Measurements from ENCODE around the gene IGSF9. TPM values are rescaled to one million over a fixed set of nuclear protein-coding genes. Genes with fewer than 3 reads are reported as not detected.

Gene IGSF9
- total and polyA plus RNA-seq, 10 of the 15 experiments (the other 5 are each of a cell fraction or from before 2014, with no cell fraction given) = 0.04 to 0.07 TPM; not detected in 8

GRCh38 chr1:159923203-159924024 lies 22.0 kb downstream of the IGSF9 start (continued):
- TF ChIP-seq, protein P1, sequence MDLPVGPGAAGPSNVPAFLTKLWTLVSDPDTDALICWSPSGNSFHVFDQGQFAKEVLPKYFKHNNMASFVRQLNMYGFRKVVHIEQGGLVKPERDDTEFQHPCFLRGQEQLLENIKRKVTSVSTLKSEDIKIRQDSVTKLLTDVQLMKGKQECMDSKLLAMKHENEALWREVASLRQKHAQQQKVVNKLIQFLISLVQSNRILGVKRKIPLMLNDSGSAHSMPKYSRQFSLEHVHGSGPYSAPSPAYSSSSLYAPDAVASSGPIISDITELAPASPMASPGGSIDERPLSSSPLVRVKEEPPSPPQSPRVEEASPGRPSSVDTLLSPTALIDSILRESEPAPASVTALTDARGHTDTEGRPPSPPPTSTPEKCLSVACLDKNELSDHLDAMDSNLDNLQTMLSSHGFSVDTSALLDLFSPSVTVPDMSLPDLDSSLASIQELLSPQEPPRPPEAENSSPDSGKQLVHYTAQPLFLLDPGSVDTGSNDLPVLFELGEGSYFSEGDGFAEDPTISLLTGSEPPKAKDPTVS (IDR thresholded peaks at IDR 0.05; ENCODE audit: low read depth, low read length) = no peak
- peak; percentile 89 for TF ChIP-seq MXI1 (IDR thresholded peaks at IDR 0.05; ENCODE audit: low read depth, low read length)
- TF ChIP-seq ATF3 (IDR thresholded peaks at IDR 0.05; ENCODE audit: borderline replicate concordance, extremely low read depth, low read depth, low read length) = no peak
- TF ChIP-seq, protein P2, sequence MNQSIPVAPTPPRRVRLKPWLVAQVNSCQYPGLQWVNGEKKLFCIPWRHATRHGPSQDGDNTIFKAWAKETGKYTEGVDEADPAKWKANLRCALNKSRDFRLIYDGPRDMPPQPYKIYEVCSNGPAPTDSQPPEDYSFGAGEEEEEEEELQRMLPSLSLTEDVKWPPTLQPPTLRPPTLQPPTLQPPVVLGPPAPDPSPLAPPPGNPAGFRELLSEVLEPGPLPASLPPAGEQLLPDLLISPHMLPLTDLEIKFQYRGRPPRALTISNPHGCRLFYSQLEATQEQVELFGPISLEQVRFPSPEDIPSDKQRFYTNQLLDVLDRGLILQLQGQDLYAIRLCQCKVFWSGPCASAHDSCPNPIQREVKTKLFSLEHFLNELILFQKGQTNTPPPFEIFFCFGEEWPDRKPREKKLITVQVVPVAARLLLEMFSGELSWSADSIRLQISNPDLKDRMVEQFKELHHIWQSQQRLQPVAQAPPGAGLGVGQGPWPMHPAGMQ (IDR thresholded peaks at IDR 0.05; ENCODE audit: borderline replicate concordance) = no peak
- peak; percentile 41; the same call in 1 of the 2 replicates for TF ChIP-seq PKNOX1 (IDR thresholded peaks at IDR 0.05)
- TF ChIP-seq TCF12 (IDR thresholded peaks at IDR 0.05; ENCODE audit: low read depth, low read length) = peak; percentile 75; the same call in 1 of the 2 replicates
- no peak for TF ChIP-seq RAD21 (IDR thresholded peaks at IDR 0.05; ENCODE audit: insufficient read depth, low read depth, low read length)
- TF ChIP-seq NFXL1 (IDR thresholded peaks at IDR 0.05; ENCODE audit: borderline replicate concordance) = no peak
- no peak for TF ChIP-seq MYC (IDR thresholded peaks at IDR 0.05; ENCODE audit: insufficient read depth, insufficient read length, insufficient replicate concordance, low read length, severe bottlenecking)
- TF ChIP-seq SRF (IDR thresholded peaks at IDR 0.05; ENCODE audit: low read depth in 2 of 2, low read length in 2 of 2) = no peak
- TF ChIP-seq RAD51 (IDR thresholded peaks at IDR 0.05) = 0 out of 2 replicates have a peak, but pooled peaks have one; percentile 8
- no peak for TF ChIP-seq CHD1 (IDR thresholded peaks at IDR 0.05; ENCODE audit: low read depth, low read length)
- peak; percentile 87 for TF ChIP-seq MTA2 (IDR thresholded peaks at IDR 0.05; ENCODE audit: low read depth)
- peak; percentile 85 for TF ChIP-seq BCL11A (IDR thresholded peaks at IDR 0.05; ENCODE audit: low read depth, low read length)
- TF ChIP-seq CBFB (IDR thresholded peaks at IDR 0.05; ENCODE audit: low read depth) = peak; percentile 82
- TF ChIP-seq FOXM1 (IDR thresholded peaks at IDR 0.05; ENCODE audit: low read depth, low read length) = peak; percentile 52
- TF ChIP-seq ESRRA (IDR thresholded peaks at IDR 0.05; ENCODE audit: low read length) = no peak
- peak; percentile 97 for TF ChIP-seq RELB (IDR thresholded peaks at IDR 0.05; ENCODE audit: low read depth)
- TF ChIP-seq RFX5 (IDR thresholded peaks at IDR 0.05; ENCODE audit: low read depth, low read length) = no peak
